ENCODE measurements around the gene S1PR2. TPM values are rescaled to one million over a fixed set of nuclear protein-coding genes. Genes with fewer than 3 reads are reported as not detected.
A peak's percentile ranks its signal among the peaks of the same experiment; 100 is the strongest.
"Not testable (repeated sequence)": the region's sequence is repeated elsewhere in the genome, so short reads cannot be mapped to it uniquely, and the experiment has no call there.

Gene S1PR2
- total RNA-seq, 3 donors from 2014 or later: 15.0 to 18.4 (median 16.0) TPM

GRCh38 chr19:10198889-10199644 is 32.1 kb downstream of the S1PR2 start:
- H3K4me3 Mint-ChIP-seq: peak overlapping the region; percentile 4
- peak; percentile 3 to 6 for ATAC-seq
- not testable (repeated sequence) for H3K27me3 Mint-ChIP-seq (ENCODE audit: low read depth); H3K9me3 Mint-ChIP-seq; H3K36me3 Mint-ChIP-seq (ENCODE audit: insufficient read depth); DNase-seq
- peaks cover 13% of the 10 kb centered on the region for H3K4me1 Mint-ChIP-seq (ENCODE audit: low read depth)

GRCh38 chr19:10195199-10195519 is 36.0 kb downstream of the S1PR2 start:
- Mint-ChIP-seq H3K36me3 (ENCODE audit: insufficient read depth) (peaks cover 5% of the 10 kb centered on the region), H3K4me3 (peak overlapping the region; percentile 95), H3K9me3 (no peaks in the 10 kb centered on the region), H3K27me3 (ENCODE audit: low read depth) (no peaks in the 10 kb centered on the region), H3K4me1 (ENCODE audit: low read depth) (peaks cover 32% of the 10 kb centered on the region)
- peak; percentile 8 to 9 for ATAC-seq
- no peak for DNase-seq

- peak; percentile 94 for ATAC-seq
- no peaks in the 10 kb centered on the region for H3K9me3 Mint-ChIP-seq
- peaks cover 37% of the 10 kb centered on the region for H3K4me1 Mint-ChIP-seq (ENCODE audit: low read depth)
- peak; percentile 94 for DNase-seq
- peak within 1 kb of the TSS; percentile 95 for H3K4me3 Mint-ChIP-seq
- H3K27me3 Mint-ChIP-seq (ENCODE audit: low read depth): no peaks in the 10 kb centered on the region
- H3K36me3 Mint-ChIP-seq (ENCODE audit: insufficient read depth): peaks cover 11% of the 10 kb centered on the region
These were observed 36.5 kb downstream of the S1PR2 start, which contains the start of gene DNMT1 for GRCh38 chr19:10194500-10195198. DNMT1 (minus strand) TSS chr19:10194953; CDS start chr19:10194899, 54 bp downstream.

- peak in 1 of 2 donors; percentile 12 for ATAC-seq
- Mint-ChIP-seq H3K4me1 (ENCODE audit: low read depth) (peaks cover 37% of the 10 kb centered on the region), H3K27me3 (ENCODE audit: low read depth) (no peaks in the 10 kb centered on the region), H3K4me3 (peak overlapping the region; percentile 95), H3K9me3 (no peaks in the 10 kb centered on the region), H3K36me3 (ENCODE audit: insufficient read depth) (peaks cover 13% of the 10 kb centered on the region)
- peak; percentile 14 for DNase-seq
These were observed 37.2 kb downstream of the S1PR2 start for GRCh38 chr19:10193790-10194499.

- ATAC-seq (no peak), DNase-seq (no peak)
- peaks cover 39% of the 10 kb centered on the region for H3K4me1 Mint-ChIP-seq (ENCODE audit: low read depth)
- H3K27me3 Mint-ChIP-seq (ENCODE audit: low read depth): no peaks in the 10 kb centered on the region
- H3K4me3 Mint-ChIP-seq: peak overlapping the region; percentile 95
- peaks cover 13% of the 10 kb centered on the region for H3K36me3 Mint-ChIP-seq (ENCODE audit: insufficient read depth)
- H3K9me3 Mint-ChIP-seq: no peaks in the 10 kb centered on the region
These were observed 38.2 kb downstream of the S1PR2 start for GRCh38 chr19:10192922-10193321.

- Mint-ChIP-seq H3K36me3 (ENCODE audit: insufficient read depth) (peaks cover 13% of the 10 kb centered on the region), H3K27me3 (ENCODE audit: low read depth) (no peaks in the 10 kb centered on the region), H3K4me3 (no peak overlapping the region), H3K4me1 (ENCODE audit: low read depth) (peaks cover 42% of the 10 kb centered on the region), H3K9me3 (no peaks in the 10 kb centered on the region)
- no peak for ATAC-seq
- no peak for DNase-seq
These were observed 39.8 kb downstream of the S1PR2 start for GRCh38 chr19:10191347-10191746.

- DNase-seq (no peak), ATAC-seq (no peak)
- H3K4me1 Mint-ChIP-seq (ENCODE audit: low read depth): peaks cover 38% of the 10 kb centered on the region
- H3K27me3 Mint-ChIP-seq (ENCODE audit: low read depth): no peaks in the 10 kb centered on the region
- H3K9me3 Mint-ChIP-seq: no peaks in the 10 kb centered on the region
- H3K36me3 Mint-ChIP-seq (ENCODE audit: insufficient read depth): peaks cover 13% of the 10 kb centered on the region
- H3K4me3 Mint-ChIP-seq: no peak overlapping the region
These were observed 41.1 kb downstream of the S1PR2 start for GRCh38 chr19:10190026-10190425.

GRCh38 chr19:10189616-10190015 is 41.5 kb downstream of the S1PR2 start:
- Mint-ChIP-seq H3K36me3 (ENCODE audit: insufficient read depth) (peaks cover 13% of the 10 kb centered on the region), H3K4me1 (ENCODE audit: low read depth) (peaks cover 38% of the 10 kb centered on the region), H3K27me3 (ENCODE audit: low read depth) (no peaks in the 10 kb centered on the region), H3K4me3 (peak overlapping the region; percentile 3), H3K9me3 (no peaks in the 10 kb centered on the region)
- ATAC-seq (peak; percentile 38 to 50), DNase-seq (no peak)

- Mint-ChIP-seq H3K36me3 (ENCODE audit: insufficient read depth) (peaks cover 15% of the 10 kb centered on the region), H3K27me3 (ENCODE audit: low read depth) (no peaks in the 10 kb centered on the region), H3K4me1 (ENCODE audit: low read depth) (peaks cover 30% of the 10 kb centered on the region), H3K4me3 (no peak overlapping the region), H3K9me3 (no peaks in the 10 kb centered on the region)
- DNase-seq (no peak), ATAC-seq (no peak)
These were observed 43.8 kb downstream of the S1PR2 start for GRCh38 chr19:10187315-10187714.

GRCh38 chr19:10184636-10185035 is 46.5 kb downstream of the S1PR2 start:
- Mint-ChIP-seq H3K4me1 (ENCODE audit: low read depth) (peaks cover 23% of the 10 kb centered on the region), H3K36me3 (ENCODE audit: insufficient read depth) (peaks cover 17% of the 10 kb centered on the region)

GRCh38 chr19:10183926-10184325 is 47.2 kb downstream of the S1PR2 start:
- Mint-ChIP-seq H3K27me3 (ENCODE audit: low read depth) (no peaks in the 10 kb centered on the region), H3K4me1 (ENCODE audit: low read depth) (peaks cover 20% of the 10 kb centered on the region), H3K36me3 (ENCODE audit: insufficient read depth) (peaks cover 15% of the 10 kb centered on the region), H3K9me3 (no peaks in the 10 kb centered on the region), H3K4me3 (no peak overlapping the region)
- DNase-seq (no peak), ATAC-seq (peak in 1 of 2 donors; percentile 7)

More at GRCh38 chr19:10184636-10185035, 46.5 kb downstream of the S1PR2 start:
- Mint-ChIP-seq H3K27me3 (ENCODE audit: low read depth) (no peaks in the 10 kb centered on the region), H3K9me3 (no peaks in the 10 kb centered on the region), H3K4me3 (no peak overlapping the region)
- DNase-seq (no peak), ATAC-seq (no peak)

- no peaks in the 10 kb centered on the region for H3K27me3 Mint-ChIP-seq (ENCODE audit: low read depth)
- no peaks in the 10 kb centered on the region for H3K9me3 Mint-ChIP-seq
- no peak for ATAC-seq
- peaks cover 15% of the 10 kb centered on the region for H3K4me1 Mint-ChIP-seq (ENCODE audit: low read depth)
- DNase-seq: no peak
- peaks cover 15% of the 10 kb centered on the region for H3K36me3 Mint-ChIP-seq (ENCODE audit: insufficient read depth)
- H3K4me3 Mint-ChIP-seq: no peak overlapping the region
These were observed 48.3 kb downstream of the S1PR2 start for GRCh38 chr19:10182847-10183246.

GRCh38 chr19:10182076-10182475 is 49.1 kb downstream of the S1PR2 start:
- peaks cover 18% of the 10 kb centered on the region for H3K36me3 Mint-ChIP-seq (ENCODE audit: insufficient read depth)
- DNase-seq (no peak), ATAC-seq (no peak)
- H3K4me1 Mint-ChIP-seq (ENCODE audit: low read depth): peaks cover 13% of the 10 kb centered on the region
- no peak overlapping the region for H3K4me3 Mint-ChIP-seq
- no peaks in the 10 kb centered on the region for H3K27me3 Mint-ChIP-seq (ENCODE audit: low read depth)
- H3K9me3 Mint-ChIP-seq: no peaks in the 10 kb centered on the region

- Mint-ChIP-seq H3K4me3 (no peak overlapping the region), H3K4me1 (ENCODE audit: low read depth) (peaks cover 9% of the 10 kb centered on the region), H3K36me3 (ENCODE audit: insufficient read depth) (peaks cover 26% of the 10 kb centered on the region), H3K9me3 (no peaks in the 10 kb centered on the region), H3K27me3 (ENCODE audit: low read depth) (no peaks in the 10 kb centered on the region)
- DNase-seq: no peak
- no peak for ATAC-seq
These were observed 50.7 kb downstream of the S1PR2 start for GRCh38 chr19:10180459-10180858.

Measured in activated T-cell treated with anti-CD3 and anti-CD28 coated beads, Interleukin-2, amount 50 U/mL, for 4 hours (primary cell).